Trophoblast cell (in vitro differentiated cells and primary cell): ENCODE measurements around the gene NOG.

Source experiments
- DNase-seq, 2 donors: peaks; one replicate each; pipeline ENCODE4 v3.0.0-alpha.2; 2016
- H2AFZ ChIP-seq: 2 replicates; pipeline ENCODE4 v1.6.1; 2013; ENCODE audit warnings: low read length, moderate library complexity, mild to moderate bottlenecking; ENCODE audit not compliant: insufficient read depth, poor library complexity
- H2AK5ac ChIP-seq: 2 replicates; pipeline ENCODE4 v1.6.1; 2013; ENCODE audit warnings: mild to moderate bottlenecking, low read length
- H2BK120ac ChIP-seq: 2 replicates; pipeline ENCODE4 v1.6.1; 2013; ENCODE audit warnings: low read length, mild to moderate bottlenecking, moderate library complexity; ENCODE audit not compliant: insufficient read depth, poor library complexity
- H2BK12ac ChIP-seq: 2 replicates; pipeline ENCODE4 v1.6.1; 2013; ENCODE audit warnings: mild to moderate bottlenecking, low read length, moderate library complexity
- H2BK5ac ChIP-seq: 2 replicates; pipeline ENCODE4 v1.6.1; 2013; ENCODE audit warnings: low read length, low read depth, moderate library complexity, mild to moderate bottlenecking; ENCODE audit not compliant: poor library complexity
- H3K14ac ChIP-seq: 2 replicates; pipeline ENCODE4 v1.6.1; 2013; ENCODE audit warnings: mild to moderate bottlenecking, low read length
- H3K18ac ChIP-seq: 2 replicates; pipeline ENCODE4 v1.6.1; 2013; ENCODE audit warnings: mild to moderate bottlenecking, low read length
- H3K23ac ChIP-seq: 2 replicates; pipeline ENCODE4 v1.6.1; 2013; ENCODE audit warnings: low read length
- H3K27ac ChIP-seq: 2 replicates; pipeline ENCODE4 v1.5.1; 2013; ENCODE audit warnings: low read depth, mild to moderate bottlenecking, inconsistent platforms, low read length, moderate library complexity
- H3K27me3 ChIP-seq: 2 replicates; pipeline ENCODE4 v1.6.1; 2013; ENCODE audit warnings: inconsistent platforms, mild to moderate bottlenecking, low read length, moderate library complexity; ENCODE audit not compliant: insufficient read depth
- H3K36me3 ChIP-seq, 2 experiments: 1 replicate in 1 of 2; 2 replicates in 1 of 2; pipeline ENCODE4 v1.6.1; 2013; ENCODE audit warnings: low read length in 2 of 2, mild to moderate bottlenecking in 2 of 2, moderate library complexity in 1 of 2; ENCODE audit not compliant: insufficient read depth in 2 of 2, control insufficient read depth in 1 of 2
- H3K4ac ChIP-seq: 2 replicates; pipeline ENCODE4 v1.6.1; 2013; ENCODE audit warnings: low read depth, mild to moderate bottlenecking, low read length, moderate library complexity
- H3K4me1 ChIP-seq, 2 experiments: 1 replicate in 1 of 2; 2 replicates in 1 of 2; pipeline ENCODE4 v1.6.1; 2013; ENCODE audit warnings: low read length in 2 of 2, mild to moderate bottlenecking in 2 of 2, moderate library complexity in 1 of 2; ENCODE audit not compliant: insufficient read depth in 2 of 2, control insufficient read depth in 1 of 2
- H3K4me2 ChIP-seq: 2 replicates; pipeline ENCODE4 v1.6.1; 2013; ENCODE audit warnings: inconsistent platforms, mild to moderate bottlenecking, low read length, moderate library complexity
- H3K4me3 ChIP-seq: 2 replicates; pipeline ENCODE4 v1.5.1; 2013; ENCODE audit warnings: mild to moderate bottlenecking, low read depth, low read length, inconsistent platforms
- H3K79me1 ChIP-seq: one replicate; pipeline ENCODE4 v1.6.1; 2013; ENCODE audit warnings: low read length
- H3K79me2 ChIP-seq: 2 replicates; pipeline ENCODE4 v1.6.1; 2013; ENCODE audit warnings: low read length, mild to moderate bottlenecking; ENCODE audit not compliant: control insufficient read depth, insufficient read depth, poor library complexity
- H3K9ac ChIP-seq: 2 replicates; pipeline ENCODE4 v1.6.1; 2013; ENCODE audit warnings: mild to moderate bottlenecking, low read length
- H3K9me3 ChIP-seq: 2 replicates; pipeline ENCODE4 v1.6.1; 2013; ENCODE audit warnings: low read depth, mild to moderate bottlenecking, control low read depth, inconsistent platforms, low read length; ENCODE audit not compliant: insufficient read depth
- H4K12ac ChIP-seq: 2 replicates; pipeline ENCODE4 v1.6.1; 2013; ENCODE audit warnings: low read depth, mild to moderate bottlenecking, low read length, moderate library complexity
- H4K8ac ChIP-seq: 2 replicates; pipeline ENCODE4 v1.6.1; 2013; ENCODE audit warnings: low read depth, mild to moderate bottlenecking, low read length, moderate library complexity
- H4K91ac ChIP-seq: one replicate; pipeline ENCODE4 v1.6.1; 2013; ENCODE audit warnings: low read depth, mild to moderate bottlenecking, low read length, moderate library complexity
- WGBS: extraction: QIAGEN DNeasy Blood & Tissue Kit; methylation state at CpG from one replicate; pipeline ENCODE4 v1.1.7; 2013; ENCODE audit warnings: missing lambda C conversion rate; ENCODE audit not compliant: insufficient read length, insufficient coverage; ENCODE audit errors: extremely low coverage; 5-methylcytosine and 5-hydroxymethylcytosine counted together

NOG gene

GRCh38 chr17:56597495-56597990, 4.0 kb downstream of the NOG start:
- H3K9me3 ChIP-seq, result no peaks in the 10 kb centered on the region
- WGBS, result no CpG with 5 or more reads among the region's 41 CpGs
- peak; percentile 81 to 94 for DNase-seq

DNA sequence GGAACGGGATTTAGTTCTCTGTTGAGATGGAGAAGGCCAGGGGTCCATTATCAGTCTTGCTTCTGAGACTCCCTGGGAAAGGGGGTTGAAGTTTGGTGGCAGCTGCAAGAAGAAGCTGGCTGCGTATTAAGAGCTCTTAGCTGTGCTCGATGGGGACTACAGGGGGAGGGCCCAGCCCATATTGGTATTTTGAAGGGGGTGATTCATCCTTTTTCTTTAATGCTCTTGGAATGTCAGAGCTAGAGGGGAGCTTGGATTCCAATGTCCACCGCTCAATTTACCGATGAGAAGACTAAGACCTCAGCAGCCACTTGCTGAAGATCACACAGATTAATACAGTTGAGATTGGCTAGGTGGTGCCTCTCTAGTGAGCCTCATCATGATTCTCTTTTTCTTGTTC, 5.0 kb downstream of the NOG start:
- no peak overlapping the region for H3K9ac ChIP-seq
- no peaks in the 10 kb centered on the region for H3K9me3 ChIP-seq
- no peak overlapping the region for H4K12ac ChIP-seq
- DNase-seq, result peak in 1 of 2 donors; percentile 38
- H3K14ac ChIP-seq, result peak overlapping the region; percentile 13
- peak overlapping the region; percentile 80 for H2BK5ac ChIP-seq
- H4K91ac ChIP-seq, result peak overlapping the region; percentile 86
- no peak overlapping the region for H3K23ac ChIP-seq
- H2AFZ ChIP-seq, result no peak overlapping the region
- peak overlapping the region; percentile 63 for H3K18ac ChIP-seq
- peak overlapping the region; percentile 85 for H3K27ac ChIP-seq
- H2AK5ac ChIP-seq, result peak overlapping the region; percentile 15
- no peak overlapping the region for H2BK120ac ChIP-seq
- H3K4me1 ChIP-seq, result peaks cover 6 to 10% of the 10 kb centered on the region in 2 experiments
- H3K27me3 ChIP-seq, result no peaks in the 10 kb centered on the region
- H3K79me2 ChIP-seq, result peaks cover 13% of the 10 kb centered on the region
- no CpG with 5 or more reads among the region's 5 CpGs for WGBS
- peaks cover 2 to 3% of the 10 kb centered on the region in 2 experiments for H3K36me3 ChIP-seq
- H3K4me2 ChIP-seq, result peak overlapping the region; percentile 16
- H3K79me1 ChIP-seq, result peaks cover 38% of the 10 kb centered on the region
- peak overlapping the region; percentile 78 for H4K8ac ChIP-seq
- H3K4me3 ChIP-seq, result no peak overlapping the region
- peak overlapping the region; percentile 42 for H2BK12ac ChIP-seq
- H3K4ac ChIP-seq, result no peak overlapping the region

More at GRCh38 chr17:56597495-56597990, 4.0 kb downstream of the NOG start:
- Histone ChIP-seq H3K27me3 (no peaks in the 10 kb centered on the region), H4K91ac (peak overlapping the region; percentile 86), H3K23ac (no peak overlapping the region), H2BK120ac (peak overlapping the region; percentile 35), H2AFZ (no peak overlapping the region), H3K79me1 (peaks cover 38% of the 10 kb centered on the region), H3K4ac (no peak overlapping the region), H4K8ac (no peak overlapping the region), H3K27ac (peak overlapping the region; percentile 89), H3K79me2 (peaks cover 15% of the 10 kb centered on the region), H3K9ac (no peak overlapping the region), H3K36me3 (peaks cover 2 to 3% of the 10 kb centered on the region in 2 experiments), H4K12ac (no peak overlapping the region), H2AK5ac (no peak overlapping the region), H3K4me1 (peaks cover 6 to 10% of the 10 kb centered on the region in 2 experiments), H2BK5ac (peak overlapping the region; percentile 23), H3K14ac (no peak overlapping the region), H3K18ac (no peak overlapping the region), H3K4me2 (peak overlapping the region; percentile 86), H3K4me3 (no peak overlapping the region), H2BK12ac (no peak overlapping the region)

- DNase-seq, result peak in 1 of 2 donors; percentile 55
- Histone ChIP-seq H2BK5ac (no peak overlapping the region), H2BK120ac (no peak overlapping the region), H3K23ac (no peak overlapping the region), H3K79me2 (peaks cover 7% of the 10 kb centered on the region), H2BK12ac (peak overlapping the region; percentile 47), H3K9ac (no peak overlapping the region), H2AFZ (no peak overlapping the region), H3K9me3 (no peaks in the 10 kb centered on the region), H3K27me3 (no peaks in the 10 kb centered on the region), H4K8ac (no peak overlapping the region), H3K36me3 (peaks cover 2 to 3% of the 10 kb centered on the region in 2 experiments), H3K14ac (no peak overlapping the region), H4K91ac (peak overlapping the region; percentile 31), H3K4me3 (no peak overlapping the region), H3K4me1 (peaks cover 7 to 10% of the 10 kb centered on the region in 2 experiments), H3K79me1 (peaks cover 32% of the 10 kb centered on the region), H4K12ac (no peak overlapping the region), H3K27ac (no peak overlapping the region), H3K4me2 (no peak overlapping the region), H3K4ac (no peak overlapping the region), H3K18ac (no peak overlapping the region), H2AK5ac (peak overlapping the region; percentile 25)
- WGBS, result no CpG with 5 or more reads among the region's 4 CpGs
Measured at GRCh38 chr17:56599088-56599487, 5.6 kb downstream of the NOG start.

DNA sequence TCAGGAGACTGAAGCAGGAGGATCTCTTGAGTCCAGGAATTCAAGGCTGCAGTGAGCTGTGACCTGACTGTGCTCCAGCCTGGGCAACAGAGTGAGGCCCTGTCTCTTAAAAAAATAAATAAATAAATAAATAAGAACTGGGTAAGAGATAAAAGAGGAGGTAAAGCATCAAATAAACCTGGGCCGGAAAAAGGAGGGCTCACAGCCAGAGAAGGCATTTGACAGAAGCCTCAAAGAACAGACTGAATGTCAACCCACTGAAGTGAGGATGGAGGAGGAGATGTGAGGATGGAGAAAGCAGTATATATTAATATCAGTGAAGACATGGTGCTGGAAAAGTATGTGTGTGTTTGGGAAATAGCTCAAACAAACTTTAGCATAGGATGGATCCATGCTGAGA, 6.1 kb downstream of the NOG start:
- no peak overlapping the region for H2BK120ac ChIP-seq
- peaks cover 3% of the 10 kb centered on the region for H3K79me2 ChIP-seq
- H3K27me3 ChIP-seq, result no peaks in the 10 kb centered on the region
- H4K12ac ChIP-seq, result no peak overlapping the region
- WGBS, result no CpG with 5 or more reads among the region's 1 CpG
- no peak overlapping the region for H3K4ac ChIP-seq
- peaks cover 27% of the 10 kb centered on the region for H3K79me1 ChIP-seq
- H3K23ac ChIP-seq, result no peak overlapping the region
- H4K91ac ChIP-seq, result no peak overlapping the region
- no peak overlapping the region for H2BK5ac ChIP-seq
- no peak overlapping the region for H3K9ac ChIP-seq
- H3K27ac ChIP-seq, result no peak overlapping the region
- H2AFZ ChIP-seq, result no peak overlapping the region
- no peak overlapping the region for H3K4me2 ChIP-seq
- no peak overlapping the region for H2BK12ac ChIP-seq
- H3K4me3 ChIP-seq, result no peak overlapping the region
- no peak overlapping the region for H3K18ac ChIP-seq
- peaks cover 8 to 10% of the 10 kb centered on the region in 2 experiments for H3K4me1 ChIP-seq
- DNase-seq, result no peak
- no peak overlapping the region for H4K8ac ChIP-seq
- peaks cover under 1% of the 10 kb centered on the region in 2 experiments for H3K36me3 ChIP-seq
- no peak overlapping the region for H2AK5ac ChIP-seq
- H3K9me3 ChIP-seq, result no peaks in the 10 kb centered on the region
- H3K14ac ChIP-seq, result no peak overlapping the region
